Trophoblast cell (in vitro differentiated cells and primary cell): ENCODE results near the gene DLGAP1.
A peak's percentile ranks its signal among the peaks of the same experiment; 100 is the strongest.

Source experiments
- DNase-seq, 2 donors: peaks; one replicate each; pipeline ENCODE4 v3.0.0-alpha.2; 2016
- H2AFZ ChIP-seq: 2 replicates; pipeline ENCODE4 v1.6.1; 2013; ENCODE audit warnings: low read length, moderate library complexity, mild to moderate bottlenecking; ENCODE audit not compliant: insufficient read depth, poor library complexity
- H2AK5ac ChIP-seq: 2 replicates; pipeline ENCODE4 v1.6.1; 2013; ENCODE audit warnings: mild to moderate bottlenecking, low read length
- H2BK120ac ChIP-seq: 2 replicates; pipeline ENCODE4 v1.6.1; 2013; ENCODE audit warnings: low read length, mild to moderate bottlenecking, moderate library complexity; ENCODE audit not compliant: insufficient read depth, poor library complexity
- H2BK12ac ChIP-seq: 2 replicates; pipeline ENCODE4 v1.6.1; 2013; ENCODE audit warnings: mild to moderate bottlenecking, low read length, moderate library complexity
- H2BK5ac ChIP-seq: 2 replicates; pipeline ENCODE4 v1.6.1; 2013; ENCODE audit warnings: low read length, low read depth, moderate library complexity, mild to moderate bottlenecking; ENCODE audit not compliant: poor library complexity
- H3K14ac ChIP-seq: 2 replicates; pipeline ENCODE4 v1.6.1; 2013; ENCODE audit warnings: mild to moderate bottlenecking, low read length
- H3K18ac ChIP-seq: 2 replicates; pipeline ENCODE4 v1.6.1; 2013; ENCODE audit warnings: mild to moderate bottlenecking, low read length
- H3K23ac ChIP-seq: 2 replicates; pipeline ENCODE4 v1.6.1; 2013; ENCODE audit warnings: low read length
- H3K27ac ChIP-seq: 2 replicates; pipeline ENCODE4 v1.5.1; 2013; ENCODE audit warnings: low read depth, mild to moderate bottlenecking, inconsistent platforms, low read length, moderate library complexity
- H3K27me3 ChIP-seq: 2 replicates; pipeline ENCODE4 v1.6.1; 2013; ENCODE audit warnings: inconsistent platforms, mild to moderate bottlenecking, low read length, moderate library complexity; ENCODE audit not compliant: insufficient read depth
- H3K36me3 ChIP-seq, 2 experiments: 1 replicate in 1 of 2; 2 replicates in 1 of 2; pipeline ENCODE4 v1.6.1; 2013; ENCODE audit warnings: low read length in 2 of 2, mild to moderate bottlenecking in 2 of 2, moderate library complexity in 1 of 2; ENCODE audit not compliant: insufficient read depth in 2 of 2, control insufficient read depth in 1 of 2
- H3K4ac ChIP-seq: 2 replicates; pipeline ENCODE4 v1.6.1; 2013; ENCODE audit warnings: low read depth, mild to moderate bottlenecking, low read length, moderate library complexity
- H3K4me1 ChIP-seq, 2 experiments: 1 replicate in 1 of 2; 2 replicates in 1 of 2; pipeline ENCODE4 v1.6.1; 2013; ENCODE audit warnings: low read length in 2 of 2, mild to moderate bottlenecking in 2 of 2, moderate library complexity in 1 of 2; ENCODE audit not compliant: insufficient read depth in 2 of 2, control insufficient read depth in 1 of 2
- H3K4me2 ChIP-seq: 2 replicates; pipeline ENCODE4 v1.6.1; 2013; ENCODE audit warnings: inconsistent platforms, mild to moderate bottlenecking, low read length, moderate library complexity
- H3K4me3 ChIP-seq: 2 replicates; pipeline ENCODE4 v1.5.1; 2013; ENCODE audit warnings: mild to moderate bottlenecking, low read depth, low read length, inconsistent platforms
- H3K79me1 ChIP-seq: one replicate; pipeline ENCODE4 v1.6.1; 2013; ENCODE audit warnings: low read length
- H3K79me2 ChIP-seq: 2 replicates; pipeline ENCODE4 v1.6.1; 2013; ENCODE audit warnings: low read length, mild to moderate bottlenecking; ENCODE audit not compliant: control insufficient read depth, insufficient read depth, poor library complexity
- H3K9ac ChIP-seq: 2 replicates; pipeline ENCODE4 v1.6.1; 2013; ENCODE audit warnings: mild to moderate bottlenecking, low read length
- H3K9me3 ChIP-seq: 2 replicates; pipeline ENCODE4 v1.6.1; 2013; ENCODE audit warnings: low read depth, mild to moderate bottlenecking, control low read depth, inconsistent platforms, low read length; ENCODE audit not compliant: insufficient read depth
- H4K12ac ChIP-seq: 2 replicates; pipeline ENCODE4 v1.6.1; 2013; ENCODE audit warnings: low read depth, mild to moderate bottlenecking, low read length, moderate library complexity
- H4K8ac ChIP-seq: 2 replicates; pipeline ENCODE4 v1.6.1; 2013; ENCODE audit warnings: low read depth, mild to moderate bottlenecking, low read length, moderate library complexity
- H4K91ac ChIP-seq: one replicate; pipeline ENCODE4 v1.6.1; 2013; ENCODE audit warnings: low read depth, mild to moderate bottlenecking, low read length, moderate library complexity
- WGBS: extraction: QIAGEN DNeasy Blood & Tissue Kit; methylation state at CpG from one replicate; pipeline ENCODE4 v1.1.7; 2013; ENCODE audit warnings: missing lambda C conversion rate; ENCODE audit not compliant: insufficient read length, insufficient coverage; ENCODE audit errors: extremely low coverage; 5-methylcytosine and 5-hydroxymethylcytosine counted together

The DLGAP1 gene

GRCh38 chr18:3796434-3796833 is 658.7 kb downstream of the DLGAP1 start:
- Histone ChIP-seq H3K23ac (no peak overlapping the region), H3K4me1 (peaks cover 0 to 10% of the 10 kb centered on the region in 2 experiments)
- WGBS, result no CpG with 5 or more reads among the region's 6 CpGs

DNA sequence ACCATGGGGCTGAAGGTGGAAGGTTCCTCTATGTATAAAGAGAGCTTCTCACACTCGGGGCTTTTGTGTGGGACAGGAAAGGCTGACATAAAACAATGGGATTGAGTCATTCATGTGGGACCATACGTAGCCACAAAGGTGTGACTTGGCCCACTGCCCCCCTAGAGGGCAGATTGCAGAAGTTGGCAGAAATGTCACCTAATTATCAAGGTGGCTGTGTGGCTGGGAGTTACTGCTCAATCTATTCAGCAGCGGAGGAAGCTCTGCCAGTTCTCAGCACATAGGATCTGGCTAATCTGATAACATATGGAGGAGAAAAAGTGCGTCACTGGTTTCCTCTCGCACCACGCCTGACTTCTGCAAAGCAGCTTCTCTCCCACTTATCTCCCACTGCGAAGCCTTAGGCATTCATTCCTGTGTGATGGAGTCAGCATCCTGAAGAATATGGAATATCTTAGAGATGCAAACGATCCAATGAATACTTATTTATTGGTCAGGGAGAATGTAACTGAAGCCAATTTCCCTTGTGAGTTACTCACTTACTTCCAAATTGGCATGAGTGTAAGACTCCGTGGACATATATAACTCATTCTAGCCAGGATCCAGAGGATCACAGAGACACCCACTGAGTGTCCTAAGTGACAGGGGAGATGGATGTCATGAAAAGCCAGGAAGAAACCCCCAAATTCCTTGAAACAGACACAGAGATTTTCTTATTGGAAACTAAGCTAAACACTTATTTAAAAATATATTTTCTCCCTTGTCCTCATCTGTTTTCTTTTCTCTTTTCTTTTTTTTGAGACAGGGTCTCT is 660.4 kb downstream of the DLGAP1 start:
- H3K14ac ChIP-seq, result no peak overlapping the region
- no peaks in the 10 kb centered on the region for H3K79me2 ChIP-seq
- H3K9me3 ChIP-seq, result no peaks in the 10 kb centered on the region
- H4K91ac ChIP-seq, result no peak overlapping the region
- no peaks in the 10 kb centered on the region for H3K79me1 ChIP-seq
- H3K4me3 ChIP-seq, result no peak overlapping the region
- no peak overlapping the region for H3K27ac ChIP-seq
- H4K8ac ChIP-seq, result no peak overlapping the region
- no peak overlapping the region for H2BK5ac ChIP-seq
- H3K23ac ChIP-seq, result no peak overlapping the region
- no peaks in the 10 kb centered on the region for H3K27me3 ChIP-seq
- no peak overlapping the region for H3K18ac ChIP-seq
- H3K4ac ChIP-seq, result no peak overlapping the region
- no CpG with 5 or more reads among the region's 9 CpGs for WGBS
- H2BK12ac ChIP-seq, result no peak overlapping the region
- no peak overlapping the region for H3K9ac ChIP-seq
- H2BK120ac ChIP-seq, result no peak overlapping the region
- H4K12ac ChIP-seq, result no peak overlapping the region
- peak; percentile 93 to 98 for DNase-seq
- no peak overlapping the region for H2AFZ ChIP-seq
- H3K4me2 ChIP-seq, result no peak overlapping the region
- no peaks in the 10 kb centered on the region for H3K36me3 ChIP-seq
- H3K4me1 ChIP-seq, result peaks cover 0 to 10% of the 10 kb centered on the region in 2 experiments
- no peak overlapping the region for H2AK5ac ChIP-seq

More at GRCh38 chr18:3796434-3796833, 658.7 kb downstream of the DLGAP1 start:
- no peak overlapping the region for H3K4ac ChIP-seq
- H3K14ac ChIP-seq, result no peak overlapping the region
- DNase-seq, result no peak
- H3K79me1 ChIP-seq, result no peaks in the 10 kb centered on the region
- H3K9me3 ChIP-seq, result no peaks in the 10 kb centered on the region
- H3K9ac ChIP-seq, result no peak overlapping the region
- H3K18ac ChIP-seq, result no peak overlapping the region
- H3K27me3 ChIP-seq, result no peaks in the 10 kb centered on the region
- no peak overlapping the region for H4K91ac ChIP-seq
- H2BK120ac ChIP-seq, result no peak overlapping the region
- H3K27ac ChIP-seq, result no peak overlapping the region
- no peak overlapping the region for H2AK5ac ChIP-seq
- no peaks in the 10 kb centered on the region for H3K36me3 ChIP-seq
- no peak overlapping the region for H2BK5ac ChIP-seq
- no peak overlapping the region for H2AFZ ChIP-seq
- H3K4me2 ChIP-seq, result no peak overlapping the region
- H2BK12ac ChIP-seq, result no peak overlapping the region
- H3K4me3 ChIP-seq, result no peak overlapping the region
- H4K8ac ChIP-seq, result no peak overlapping the region
- H3K79me2 ChIP-seq, result no peaks in the 10 kb centered on the region
- no peak overlapping the region for H4K12ac ChIP-seq

DNA sequence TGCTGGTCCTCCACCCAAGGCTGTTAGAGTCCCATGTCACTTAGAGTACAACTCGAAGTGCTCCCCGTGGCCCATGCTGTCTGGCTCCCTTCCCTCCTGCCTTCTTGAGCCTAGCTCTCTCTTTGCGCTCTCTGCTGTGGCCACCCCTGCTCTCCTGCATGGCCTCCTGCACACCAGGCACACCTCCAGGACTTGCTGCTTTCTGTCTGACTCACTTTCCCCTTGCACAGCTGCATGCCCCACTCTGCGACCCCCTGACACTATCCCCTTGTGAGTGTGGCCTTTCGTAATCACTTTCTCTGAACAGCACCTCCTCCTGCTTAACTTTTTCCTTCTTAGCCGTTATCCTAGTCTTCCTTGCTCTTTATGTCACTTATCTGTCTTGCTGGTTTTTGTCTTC is 661.6 kb downstream of the DLGAP1 start:
- Histone ChIP-seq H3K79me1 (no peaks in the 10 kb centered on the region), H2BK120ac (no peak overlapping the region), H3K23ac (no peak overlapping the region), H2AFZ (no peak overlapping the region), H3K27ac (no peak overlapping the region), H2BK5ac (no peak overlapping the region), H2BK12ac (no peak overlapping the region), H3K4me3 (no peak overlapping the region), H3K4me2 (no peak overlapping the region), H3K79me2 (no peaks in the 10 kb centered on the region), H4K12ac (no peak overlapping the region), H3K14ac (no peak overlapping the region), H3K36me3 (no peaks in the 10 kb centered on the region), H2AK5ac (no peak overlapping the region), H3K9me3 (no peaks in the 10 kb centered on the region), H3K18ac (no peak overlapping the region), H3K4ac (no peak overlapping the region), H4K8ac (no peak overlapping the region), H3K4me1 (peaks cover 0 to 10% of the 10 kb centered on the region in 2 experiments), H4K91ac (no peak overlapping the region), H3K27me3 (no peaks in the 10 kb centered on the region), H3K9ac (no peak overlapping the region)
- WGBS, result no CpG with 5 or more reads among the region's 6 CpGs
- DNase-seq, result no peak

DNA sequence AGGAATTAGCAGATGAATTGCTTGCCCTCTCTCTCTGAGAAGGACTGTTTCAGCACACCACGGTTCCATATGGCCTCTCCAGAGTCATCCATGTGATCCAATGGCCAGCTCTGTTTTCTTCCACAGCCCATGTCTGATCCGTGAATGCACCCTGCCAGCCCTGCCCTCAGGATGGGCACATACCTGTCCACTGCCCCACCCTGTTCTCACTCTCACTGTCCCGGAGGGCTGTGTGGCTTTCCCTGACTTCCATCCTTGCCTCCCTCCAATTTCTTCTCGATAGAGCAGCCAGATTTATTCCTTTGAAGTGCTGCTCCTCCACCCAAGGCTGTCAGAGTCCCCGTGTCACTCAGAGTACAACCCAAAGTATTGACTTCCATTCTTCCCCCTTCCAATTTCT is 662.0 kb downstream of the DLGAP1 start:
- Histone ChIP-seq H3K4me3 (no peak overlapping the region), H3K79me1 (no peaks in the 10 kb centered on the region), H3K79me2 (no peaks in the 10 kb centered on the region), H3K18ac (no peak overlapping the region), H3K27me3 (no peaks in the 10 kb centered on the region), H2AK5ac (no peak overlapping the region), H3K27ac (no peak overlapping the region), H3K9me3 (no peaks in the 10 kb centered on the region), H3K4me2 (no peak overlapping the region), H3K36me3 (no peaks in the 10 kb centered on the region), H3K14ac (no peak overlapping the region), H3K23ac (no peak overlapping the region), H3K9ac (no peak overlapping the region), H2AFZ (no peak overlapping the region), H2BK12ac (no peak overlapping the region), H4K91ac (no peak overlapping the region), H3K4ac (no peak overlapping the region), H4K8ac (no peak overlapping the region), H3K4me1 (peaks cover 0 to 10% of the 10 kb centered on the region in 2 experiments), H2BK120ac (no peak overlapping the region), H4K12ac (no peak overlapping the region), H2BK5ac (no peak overlapping the region)
- DNase-seq, result no peak
- WGBS, result no CpG with 5 or more reads among the region's 5 CpGs
